Stimulated activated CD4-positive, alpha-beta T cell treated with anti-CD3 and anti-CD28 coated beads, Interleukin-2, amount 100 ng/mL, for 4 hours (primary cell): Measurements from ENCODE around the gene CD38.

Experiments
- DNase-seq: peaks from one replicate; pipeline ENCODE4 v3.0.0-alpha.2; 2020; ENCODE audit warnings: low read depth

Gene CD38

GRCh38 chr4:15868111-15868510 is 90.0 kb downstream of the CD38 start:
- no peak for DNase-seq

- DNase-seq: no peak
Measured at GRCh38 chr4:15868826-15869413, 90.8 kb downstream of the CD38 start.

- DNase-seq: no peak
Measured at GRCh38 chr4:15870079-15870478, 92.0 kb downstream of the CD38 start.

GRCh38 chr4:15870921-15871664 is 93.0 kb downstream of the CD38 start:
- no peak for DNase-seq

GRCh38 chr4:15873117-15873516 is 95.0 kb downstream of the CD38 start:
- no peak for DNase-seq

- DNase-seq: no peak
Measured at GRCh38 chr4:15874671-15875070, 96.5 kb downstream of the CD38 start.

- DNase-seq: no peak
Measured at GRCh38 chr4:15875663-15876460, 97.7 kb downstream of the CD38 start.

- no peak for DNase-seq
Measured at GRCh38 chr4:15878011-15878410, 99.9 kb downstream of the CD38 start.

GRCh38 chr4:15881820-15882219 is 103.7 kb downstream of the CD38 start:
- DNase-seq: no peak

GRCh38 chr4:15882675-15883086 is 104.6 kb downstream of the CD38 start:
- peak; percentile 13 for DNase-seq

- DNase-seq: no peak
Measured at GRCh38 chr4:15883610-15884243, 105.6 kb downstream of the CD38 start.

GRCh38 chr4:15884666-15885065 is 106.5 kb downstream of the CD38 start:
- no peak for DNase-seq

GRCh38 chr4:15885422-15885821 is 107.3 kb downstream of the CD38 start:
- no peak for DNase-seq

- DNase-seq: no peak
Measured at GRCh38 chr4:15888515-15888914, 110.4 kb downstream of the CD38 start.

- DNase-seq: no peak
Measured at GRCh38 chr4:15890246-15890829, 112.2 kb downstream of the CD38 start.

- no peak for DNase-seq
Measured at GRCh38 chr4:15891312-15891711, 113.2 kb downstream of the CD38 start.

GRCh38 chr4:15893962-15894361 is 115.8 kb downstream of the CD38 start:
- DNase-seq: no peak

- no peak for DNase-seq
Measured at GRCh38 chr4:15894393-15894792, 116.3 kb downstream of the CD38 start.

GRCh38 chr4:15894921-15895916 is 117.1 kb downstream of the CD38 start:
- DNase-seq: no peak

- DNase-seq: no peak
Measured at GRCh38 chr4:15897577-15897976, 119.4 kb downstream of the CD38 start.

- no peak for DNase-seq
Measured at GRCh38 chr4:15898902-15899301, 120.8 kb downstream of the CD38 start.
